IMR-90 (cell line): ENCODE measurements around the gene UBE2E2. TPM values are rescaled to one million over a fixed set of nuclear protein-coding genes. Genes with fewer than 3 reads are reported as not detected.

Experiments
- ATAC-seq: fragments of 200-7000 bp; cut with Tn5 transposase; 2 replicates; pipeline ENCODE4 v1.9.1; 2020; ENCODE audit warnings: low read depth, mild to moderate bottlenecking, moderate library complexity
- BruUV-seq: library from RNA; stranded (reverse); fragments of 400-500 nt; replicated peaks from 2 replicates; lab custom pipeline; 2021; lab: Mats Ljungman, UMichigan
- CTCF ChIA-PET: fragments of 300-600 bp; formaldehyde crosslinking; extraction: SDS; loops from one replicate; lab custom pipeline; 2021; ENCODE audit warnings: antibody characterized with exemption; lab: Yijun Ruan, JAX
- POLR2A ChIA-PET: fragments of 300-600 bp; sonication (Branson Sonifier 250); formaldehyde crosslinking; loops from one replicate; lab custom pipeline; 2022; ENCODE audit warnings: antibody characterized with exemption; ENCODE audit not compliant: unreplicated experiment; lab: Charles Lee
- DNase-seq: peaks from one replicate; pipeline ENCODE4 v3.0.0; 2013
- H2AFZ ChIP-seq: replicated peaks from 2 replicates; pipeline ENCODE3; 2013; ENCODE audit warnings: low read length, mild to moderate bottlenecking; ENCODE audit not compliant: poor library complexity
- H2AK5ac ChIP-seq: 2 replicates; pipeline ENCODE4 v1.6.1; 2013; ENCODE audit warnings: low read depth, low read length, inconsistent platforms
- H2AK9ac ChIP-seq: replicated peaks from 2 replicates; pipeline ENCODE3; 2013; ENCODE audit warnings: mild to moderate bottlenecking, low read depth, low read length, moderate library complexity; ENCODE audit not compliant: poor library complexity
- H2BK120ac ChIP-seq: 2 replicates; pipeline ENCODE4 v1.6.1; 2013; ENCODE audit warnings: low read depth, low read length, inconsistent platforms
- H2BK15ac ChIP-seq: 3 replicates; pipeline ENCODE4 v1.6.1; 2013; ENCODE audit warnings: low read depth, low read length, inconsistent platforms
- H2BK20ac ChIP-seq: 2 replicates; pipeline ENCODE4 v1.6.1; 2013; ENCODE audit warnings: low read depth, mild to moderate bottlenecking, inconsistent platforms, low read length, moderate library complexity
- H2BK5ac ChIP-seq: 2 replicates; pipeline ENCODE4 v1.6.1; 2013; ENCODE audit warnings: mild to moderate bottlenecking, low read depth, low read length, inconsistent platforms; ENCODE audit not compliant: poor library complexity, severe bottlenecking
- H3K14ac ChIP-seq: replicated peaks from 2 replicates; pipeline ENCODE4 v1.6.1; 2013; ENCODE audit warnings: low read depth, low read length, inconsistent platforms
- H3K18ac ChIP-seq: 2 replicates; pipeline ENCODE4 v1.6.1; 2013; ENCODE audit warnings: low read depth, low read length, control low read depth
- H3K23ac ChIP-seq: 2 replicates; pipeline ENCODE4 v1.6.1; 2013; ENCODE audit warnings: low read depth, low read length, inconsistent platforms
- H3K27ac ChIP-seq: 2 replicates; pipeline ENCODE4 v1.5.1; 2013; ENCODE audit warnings: mild to moderate bottlenecking, control low read depth, low read length; ENCODE audit not compliant: insufficient read depth
- H3K27me3 ChIP-seq: 2 replicates; pipeline ENCODE4 v1.6.1; 2013; ENCODE audit warnings: low read length; ENCODE audit not compliant: control insufficient read depth, insufficient read depth
- H3K36me3 ChIP-seq: 2 replicates; pipeline ENCODE4 v1.6.1; 2013; ENCODE audit warnings: low read length, mixed read lengths; ENCODE audit not compliant: control insufficient read depth, insufficient read depth
- H3K4ac ChIP-seq: 2 replicates; pipeline ENCODE4 v1.6.1; 2013; ENCODE audit warnings: low read depth, low read length, inconsistent platforms
- H3K4me1 ChIP-seq: 2 replicates; pipeline ENCODE4 v1.6.1; 2013; ENCODE audit warnings: low read length, mixed read lengths; ENCODE audit not compliant: control insufficient read depth, insufficient read depth
- H3K4me2 ChIP-seq: 2 replicates; pipeline ENCODE4 v1.6.1; 2013; ENCODE audit warnings: low read depth, mild to moderate bottlenecking, control low read depth, low read length, moderate library complexity
- H3K4me3 ChIP-seq: 2 replicates; pipeline ENCODE4 v1.5.1; 2013; ENCODE audit warnings: low read depth, mild to moderate bottlenecking, control low read depth, low read length, moderate library complexity; ENCODE audit not compliant: insufficient read depth
- H3K56ac ChIP-seq: 2 replicates; pipeline ENCODE4 v1.6.1; 2013; ENCODE audit warnings: low read length, inconsistent platforms; ENCODE audit not compliant: insufficient read depth; ENCODE audit errors: extremely low read depth
- H3K79me1 ChIP-seq, 2 experiments: 2 replicates each; pipeline ENCODE4 v1.6.1; 2013; ENCODE audit warnings: low read length in 2 of 2, inconsistent platforms in 1 of 2, low read depth in 1 of 2
- H3K9ac ChIP-seq: 2 replicates; pipeline ENCODE4 v1.6.1; 2013; ENCODE audit warnings: low read depth, low read length, control low read depth
- H3K9me1 ChIP-seq: 2 replicates; pipeline ENCODE4 v1.6.1; 2013; ENCODE audit warnings: low read length, inconsistent platforms; ENCODE audit not compliant: insufficient read depth
- H3K9me3 ChIP-seq: 2 replicates; pipeline ENCODE4 v1.6.1; 2013; ENCODE audit warnings: low read length; ENCODE audit not compliant: control insufficient read depth, insufficient read depth
- H4K20me1 ChIP-seq: 2 replicates; pipeline ENCODE4 v1.6.1; 2013; ENCODE audit warnings: low read length, inconsistent platforms; ENCODE audit not compliant: insufficient read depth
- H4K5ac ChIP-seq: 2 replicates; pipeline ENCODE4 v1.6.1; 2013; ENCODE audit warnings: mild to moderate bottlenecking, low read depth, low read length, control low read depth
- H4K8ac ChIP-seq, 2 experiments: 2 replicates each; pipeline ENCODE4 v1.6.1; 2013; ENCODE audit warnings: low read depth in 2 of 2, low read length in 2 of 2, control low read depth in 1 of 2, inconsistent platforms in 1 of 2
- H4K91ac ChIP-seq: 2 replicates; pipeline ENCODE4 v1.6.1; 2013; ENCODE audit warnings: low read depth, low read length, inconsistent platforms; ENCODE audit not compliant: insufficient read depth
- CHD1 ChIP-seq: IDR thresholded peaks from 2 replicates; pipeline ENCODE4 v1.6.1; 2012; ENCODE audit warnings: low read depth, low read length, improper control_type of control experiment
- ELK1 ChIP-seq: fragments of 150-350 bp; IDR thresholded peaks from 2 replicates; pipeline ENCODE4 v1.6.1; 2016; ENCODE audit warnings: low read depth, mild to moderate bottlenecking, low read length, moderate library complexity, borderline replicate concordance
- MAFK ChIP-seq: IDR thresholded peaks from 2 replicates; pipeline ENCODE4 v1.6.1; 2012; ENCODE audit warnings: low read depth, low read length, improper control_type of control experiment
- MAZ ChIP-seq: IDR thresholded peaks from 2 replicates; pipeline ENCODE4 v1.6.1; 2012; ENCODE audit warnings: low read depth, mild to moderate bottlenecking, low read length, improper control_type of control experiment, moderate library complexity, borderline replicate concordance
- MXI1 ChIP-seq: IDR thresholded peaks from 2 replicates; pipeline ENCODE4 v1.6.1; 2012; ENCODE audit warnings: low read depth, mild to moderate bottlenecking, low read length, moderate library complexity, borderline replicate concordance
- NFE2L2 ChIP-seq: fragments of 150-350 bp; IDR thresholded peaks from 2 replicates; pipeline ENCODE4 v1.6.1; 2016; ENCODE audit warnings: low read depth, mild to moderate bottlenecking, low read length
- POLR2A ChIP-seq: IDR thresholded peaks from 2 replicates; pipeline ENCODE4 v1.6.1; 2012; ENCODE audit warnings: mild to moderate bottlenecking, low read depth, low read length
- RFX5 ChIP-seq: IDR thresholded peaks from 2 replicates; pipeline ENCODE4 v1.8.0; 2012; ENCODE audit warnings: low read depth, mild to moderate bottlenecking, low read length, moderate library complexity
- WGBS, 2 experiments: methylation state at CpG; one replicate each; pipeline versions ENCODE4 v1.1.5 to v1.1.7; 2013; ENCODE audit warnings: missing lambda C conversion rate in 2 of 2; ENCODE audit not compliant: insufficient read length in 1 of 2; ENCODE audit errors: extremely low coverage in 2 of 2; 5-methylcytosine and 5-hydroxymethylcytosine counted together
- dilution Hi-C: fragments of 300-500 bp; cut with HindIII; formaldehyde crosslinking; loops from one replicate; pipeline ENCODE4 v1.14.3; 2018; ENCODE audit warnings: low sequenced_read_pairs; ENCODE audit not compliant: unreplicated experiment
- in situ Hi-C: fragments of 300-500 bp; cut with MboI; formaldehyde crosslinking; loops from 3 replicates; pipeline ENCODE4 v1.14.3; 2019; ENCODE audit warnings: low sequenced_read_pairs, inconsistent platforms, mixed read lengths
- intact Hi-C: fragments of 100-400 bp; cut with micrococcal nuclease; formaldehyde crosslinking; loops from 2 replicates; pipeline ENCODE4 v1.10.0; 2022
- polyA plus RNA-seq, 3 experiments: library from polyadenylated mRNA; depleted of rRNA; stranded (reverse); fragments of >200 nt; gene quantifications; 2 replicates each; pipeline ENCODE4 v1.2.3, GENCODE V29; 2012; ENCODE audit warnings: low replicate concordance in 1 of 3
- total RNA-seq: library from RNA; depleted of rRNA; stranded (reverse); fragments of >200 nt; gene quantifications from 2 replicates; pipeline ENCODE4 v1.2.3, GENCODE V29; 2012

The UBE2E2 gene
- total and polyA plus RNA-seq, 2 of the 4 experiments (the other 2 are of a cell fraction) = 18.6 to 32.7 TPM

- CTCF ChIA-PET = no interaction called here
- WGBS, 2 experiments = no CpG with 5 or more reads among the region's 1 CpG
These were observed 138.2 kb downstream of the UBE2E2 start for GRCh38 chr3:23341147-23341838.

More at GRCh38 chr3:23341147-23341838, 138.2 kb downstream of the UBE2E2 start:
- Histone ChIP-seq H4K8ac (no peak overlapping the region), H3K27ac (no peak overlapping the region), H3K9me1 (no peaks in the 10 kb centered on the region; the same call in 1 of the 2 replicates), H2BK15ac (no peak overlapping the region), H4K91ac (no peak overlapping the region), H3K79me1 (peaks cover 0 to 7% of the 10 kb centered on the region in 2 experiments; a peak in 1 of 4 replicates), H3K9ac (no peak overlapping the region), H3K9me3 (no peaks in the 10 kb centered on the region), H4K20me1 (no peaks in the 10 kb centered on the region), H2AFZ (no peak overlapping the region), H3K18ac (no peak overlapping the region), H3K4me2 (no peak overlapping the region), H2BK20ac (no peak overlapping the region), H2BK5ac (no peak overlapping the region), H2AK9ac (no peak overlapping the region), H3K27me3 (no peaks in the 10 kb centered on the region), H3K56ac (no peak overlapping the region), H3K4me3 (no peak overlapping the region), H3K4ac (no peak overlapping the region), H3K36me3 (no peaks in the 10 kb centered on the region), H3K14ac (no peak overlapping the region), H2AK5ac (no peak overlapping the region), H3K4me1 (no peaks in the 10 kb centered on the region), H3K23ac (no peak overlapping the region), H2BK120ac (no peak overlapping the region), H4K5ac (no peak overlapping the region)
- ATAC-seq (no peak), DNase-seq (no peak)
- intact Hi-C loops = no loop called here
- POLR2A ChIA-PET = no interaction called here
- dilution Hi-C loops = no loop called here
- in situ Hi-C loops = no loop called here
- TF ChIP-seq MXI1 (no peak), NFE2L2 (no peak), ELK1 (no peak), MAZ (no peak), MAFK (no peak), POLR2A (no peak), RFX5 (no peak), CHD1 (no peak)
- BruUV-seq = no TSS peak
